HG02588 (cell line): ENCODE results near the gene GDAP1L1.

ENCODE experiments used
- ATAC-seq: cut with Tn5 transposase; IDR thresholded peaks from one replicate; pipeline ENCODE4 v1.9.1; 2021; ENCODE audit warnings: mild to moderate bottlenecking, moderate library complexity; ENCODE audit not compliant: unreplicated experiment

Gene GDAP1L1

DNA sequence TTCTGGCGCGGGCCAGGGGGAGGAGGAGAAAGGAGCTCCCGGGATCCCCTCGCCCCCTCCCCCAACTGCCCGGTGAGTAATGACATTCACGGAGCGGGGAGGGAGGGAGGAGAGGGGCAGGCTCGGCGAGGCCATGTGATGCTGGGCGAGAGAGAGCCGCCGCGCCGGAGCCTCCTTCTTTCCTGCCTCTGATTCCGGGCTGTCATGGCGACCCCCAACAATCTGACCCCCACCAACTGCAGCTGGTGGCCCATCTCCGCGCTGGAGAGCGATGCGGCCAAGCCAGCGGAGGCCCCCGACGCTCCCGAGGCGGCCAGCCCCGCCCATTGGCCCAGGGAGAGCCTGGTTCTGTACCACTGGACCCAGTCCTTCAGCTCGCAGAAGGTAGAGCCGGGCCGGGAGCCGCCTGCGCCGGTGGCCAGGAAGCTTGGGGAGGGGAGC is at the start of gene GDAP1L1:
TSS of gene GDAP1L1 (plus strand) at position 178 of the 441 bp plus-strand sequence. CDS start at position 205, 27 bp downstream.
- no peak for ATAC-seq

DNA sequence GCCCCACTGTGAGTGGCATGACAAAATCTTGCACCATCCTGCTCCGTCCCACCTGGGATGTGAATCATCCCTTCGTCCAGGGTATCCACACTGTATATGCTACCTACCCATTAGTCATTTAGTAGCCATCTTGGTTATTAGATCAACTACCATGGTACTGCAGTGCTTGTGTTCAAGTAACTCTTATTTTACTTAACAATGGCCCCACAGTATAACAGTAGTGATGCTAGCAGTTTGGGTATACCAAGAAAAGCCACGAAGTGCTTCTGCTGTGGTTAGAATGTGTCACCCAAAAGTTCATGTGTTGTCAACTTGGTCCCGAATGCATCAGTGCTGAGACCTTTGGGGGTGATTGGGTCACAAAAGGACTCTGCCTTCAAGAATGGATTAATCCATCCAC is 48.2 kb upstream of the GDAP1L1 start:
- ATAC-seq = no peak

DNA sequence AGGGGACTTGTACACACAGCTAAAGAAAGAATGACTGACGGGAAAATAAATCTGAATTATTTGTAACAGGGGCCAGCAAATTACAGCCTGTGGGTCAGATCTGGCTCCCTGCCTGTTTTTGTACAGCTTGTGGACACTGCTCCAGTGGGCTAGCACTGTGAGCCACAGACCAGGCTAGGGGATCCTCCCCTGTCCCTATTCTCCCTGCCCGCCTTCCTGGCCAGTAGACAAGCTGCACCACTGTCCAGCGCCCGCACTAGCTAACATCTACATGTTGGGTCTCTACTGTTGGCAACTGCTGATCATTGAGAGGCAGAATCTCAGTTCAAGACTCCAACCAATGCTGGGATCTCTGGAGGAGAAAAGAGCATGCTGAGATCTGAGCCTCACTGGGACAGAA is 47.2 kb upstream of the GDAP1L1 start:
- no peak for ATAC-seq

DNA sequence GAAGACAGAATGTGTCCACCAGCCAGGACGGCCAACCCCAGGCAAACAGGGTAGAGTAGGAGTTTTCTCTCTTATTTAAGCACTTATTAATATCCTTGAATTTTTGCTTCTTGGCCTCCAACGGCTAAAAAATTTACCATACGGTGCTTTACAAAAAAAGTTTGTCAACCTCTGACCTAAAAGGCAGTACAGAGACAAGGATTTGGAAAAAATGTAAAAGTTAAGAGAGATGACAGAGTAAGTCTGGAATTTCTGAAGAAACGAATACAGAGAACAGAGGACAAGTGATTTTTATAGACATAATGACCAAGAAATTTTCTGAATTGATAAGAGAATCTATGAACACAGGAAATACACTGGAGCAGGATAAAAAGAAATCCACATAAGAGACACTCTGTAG is 46.7 kb upstream of the GDAP1L1 start:
- ATAC-seq = no peak

DNA sequence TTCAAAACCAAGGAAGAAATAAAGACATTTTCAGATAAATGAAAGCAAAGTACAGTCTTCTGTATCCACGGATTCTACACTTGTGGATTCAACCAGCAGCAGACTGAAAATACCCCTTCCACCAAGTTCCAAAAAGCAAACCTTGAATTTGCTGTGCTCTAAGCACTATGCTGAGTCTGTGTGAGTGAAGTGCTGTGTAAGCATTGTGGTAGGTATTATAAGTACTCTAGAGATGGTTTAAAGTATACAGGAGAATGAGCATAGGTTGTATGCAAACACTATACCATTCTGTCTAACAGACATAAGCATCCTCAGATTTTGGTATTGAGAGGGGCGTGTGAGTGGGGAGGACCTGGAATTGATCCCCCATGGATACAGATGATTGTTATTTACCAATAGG is 46.1 kb upstream of the GDAP1L1 start:
- ATAC-seq = no peak

DNA sequence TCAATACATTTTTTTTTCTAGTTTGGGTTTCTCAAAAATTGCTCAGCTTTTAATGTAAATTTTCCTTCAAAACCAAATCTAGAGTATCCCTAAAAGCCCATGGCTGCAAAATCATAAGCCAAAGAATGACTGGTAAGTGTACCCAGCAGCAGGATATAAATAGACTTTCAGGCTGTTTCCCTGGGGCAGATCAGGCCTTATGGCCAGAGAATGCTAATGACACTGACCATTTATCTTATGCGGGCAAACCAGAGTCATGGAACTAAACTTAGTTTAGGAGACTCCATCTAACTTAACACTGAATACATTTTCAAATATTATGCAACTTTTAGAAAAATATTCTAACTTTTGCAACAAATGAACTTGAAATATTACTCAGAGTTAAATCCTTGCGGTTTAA is 43.9 kb upstream of the GDAP1L1 start:
- no peak for ATAC-seq

DNA sequence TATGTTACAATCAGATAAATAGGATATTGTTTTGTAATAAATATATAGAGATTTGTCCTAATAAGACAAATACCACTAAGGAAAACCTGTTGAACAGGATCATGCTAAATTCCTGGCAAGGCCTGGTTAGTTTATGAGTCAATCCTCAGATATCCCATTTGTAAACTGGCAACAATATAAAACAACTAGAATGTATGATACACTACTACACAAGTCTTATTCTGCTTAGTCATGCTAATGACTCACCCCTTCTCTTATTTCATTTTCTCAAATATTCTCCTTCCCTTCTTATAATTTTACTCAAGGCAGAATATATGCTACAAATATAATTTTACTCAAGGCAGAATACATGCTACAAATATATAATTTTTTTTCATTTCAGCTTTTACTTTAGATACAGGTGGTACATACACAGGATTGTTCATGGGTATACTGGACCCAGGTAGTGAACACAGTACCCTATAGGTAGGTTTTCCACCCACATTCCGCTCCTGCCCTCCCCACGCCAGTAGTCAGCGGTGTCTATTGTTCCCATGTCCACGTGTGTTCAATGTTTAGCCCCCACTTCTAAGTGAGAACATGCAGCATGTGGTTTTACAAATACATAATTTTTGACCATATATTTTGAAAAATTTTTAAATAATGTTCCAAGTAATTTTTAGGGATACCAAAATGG is 42.8 kb upstream of the GDAP1L1 start:
- no peak for ATAC-seq

DNA sequence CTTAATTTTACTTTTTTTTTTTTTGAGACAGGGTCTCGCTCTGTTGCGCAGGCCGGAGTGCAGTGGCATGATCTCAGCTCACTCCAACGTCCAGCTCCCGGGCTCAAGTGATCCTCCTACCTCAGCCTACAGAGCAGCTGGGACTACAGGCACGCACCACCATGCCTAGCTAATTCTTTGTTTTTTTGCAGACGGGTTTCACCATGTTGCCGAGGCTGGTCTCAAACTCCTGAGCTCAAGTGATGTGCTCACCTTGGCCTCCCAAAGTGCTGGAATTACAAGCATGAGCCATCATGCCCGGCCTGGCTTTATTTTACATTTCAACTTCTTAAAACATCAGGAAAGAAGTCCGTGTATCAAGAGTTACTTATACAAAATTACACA is 42.3 kb upstream of the GDAP1L1 start:
- ATAC-seq = no peak

DNA sequence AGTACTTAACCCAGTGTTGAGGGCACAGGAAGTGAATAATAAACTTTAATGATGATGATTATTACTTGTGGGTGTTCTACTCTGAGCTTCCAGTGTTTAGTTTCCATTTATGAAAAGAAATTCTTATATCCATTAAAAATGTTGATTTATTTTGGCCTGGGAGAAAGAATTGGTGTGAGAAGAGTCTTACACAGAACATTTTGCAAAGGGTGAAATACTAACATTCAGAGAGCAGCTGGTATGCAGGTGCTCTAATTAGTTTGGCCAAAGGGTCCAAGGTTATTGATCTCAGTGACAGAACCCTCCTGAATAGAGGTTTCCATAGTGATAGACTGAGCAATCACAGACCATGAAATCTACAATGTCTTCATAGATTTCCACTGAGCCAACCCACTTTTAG is 41.0 kb upstream of the GDAP1L1 start:
- ATAC-seq = no peak

DNA sequence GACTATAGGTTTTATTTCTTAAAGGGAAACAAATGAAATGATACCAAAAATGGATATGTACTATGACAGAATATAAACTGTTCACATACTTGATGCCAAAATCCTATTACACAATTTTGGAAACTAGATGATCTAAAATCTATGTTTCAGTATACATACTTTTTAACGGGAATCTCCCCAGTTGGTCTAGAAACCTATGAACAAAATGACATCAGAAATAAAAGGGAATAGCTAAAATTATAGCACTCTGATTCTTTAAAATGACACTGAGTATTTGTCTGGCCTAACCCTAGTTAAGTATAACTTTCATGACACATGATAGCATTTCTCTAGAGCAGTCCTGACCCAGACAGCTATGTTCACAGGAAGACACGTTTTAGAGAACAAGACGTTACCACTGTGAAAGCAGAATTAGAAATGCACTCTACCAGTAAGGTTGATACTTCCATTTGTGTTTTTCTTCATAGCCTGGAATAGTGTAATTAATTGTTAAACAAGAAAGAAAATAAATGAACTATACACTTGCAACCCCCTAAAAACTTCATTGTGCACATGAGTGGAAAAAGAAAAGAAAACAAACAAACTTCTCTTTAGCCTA is 39.9 kb upstream of the GDAP1L1 start:
- ATAC-seq = no peak

DNA sequence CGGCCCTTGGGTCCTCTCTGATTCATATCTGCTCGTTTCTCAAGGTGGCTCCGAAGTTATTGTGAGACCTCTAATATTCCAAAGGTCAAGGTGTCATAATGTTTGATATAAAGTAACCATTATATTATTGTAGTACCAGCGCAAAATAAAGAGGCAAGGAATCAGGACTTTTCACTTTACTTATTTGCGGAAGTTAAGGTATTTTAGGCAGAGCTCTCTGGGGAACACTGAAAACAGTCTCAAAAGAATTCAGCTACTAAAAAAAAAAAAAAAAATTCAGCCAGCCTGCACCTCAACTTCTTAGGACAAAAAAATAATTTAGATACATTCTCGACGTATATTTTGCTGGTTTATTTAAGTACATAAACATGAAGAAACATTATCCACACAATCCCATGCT is 38.9 kb upstream of the GDAP1L1 start:
- no peak for ATAC-seq

DNA sequence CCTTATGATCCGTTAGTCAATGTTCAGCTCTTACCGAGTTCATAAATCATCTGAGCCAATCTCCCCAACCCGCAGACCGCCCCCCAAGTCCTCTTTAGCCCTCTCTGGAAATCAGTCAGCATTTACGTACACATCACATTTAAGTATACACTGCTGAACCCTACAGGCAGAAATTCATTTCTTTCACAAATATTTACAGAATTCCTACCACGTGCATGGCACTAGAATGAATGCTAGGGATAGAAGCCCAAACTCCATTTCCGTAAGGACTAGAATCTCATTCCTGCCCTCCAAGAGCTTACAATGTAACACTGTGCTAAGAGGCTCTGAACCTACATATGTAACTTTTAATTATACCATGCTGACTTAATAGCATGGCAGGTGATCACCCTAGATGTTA is 38.3 kb upstream of the GDAP1L1 start:
- ATAC-seq = no peak

DNA sequence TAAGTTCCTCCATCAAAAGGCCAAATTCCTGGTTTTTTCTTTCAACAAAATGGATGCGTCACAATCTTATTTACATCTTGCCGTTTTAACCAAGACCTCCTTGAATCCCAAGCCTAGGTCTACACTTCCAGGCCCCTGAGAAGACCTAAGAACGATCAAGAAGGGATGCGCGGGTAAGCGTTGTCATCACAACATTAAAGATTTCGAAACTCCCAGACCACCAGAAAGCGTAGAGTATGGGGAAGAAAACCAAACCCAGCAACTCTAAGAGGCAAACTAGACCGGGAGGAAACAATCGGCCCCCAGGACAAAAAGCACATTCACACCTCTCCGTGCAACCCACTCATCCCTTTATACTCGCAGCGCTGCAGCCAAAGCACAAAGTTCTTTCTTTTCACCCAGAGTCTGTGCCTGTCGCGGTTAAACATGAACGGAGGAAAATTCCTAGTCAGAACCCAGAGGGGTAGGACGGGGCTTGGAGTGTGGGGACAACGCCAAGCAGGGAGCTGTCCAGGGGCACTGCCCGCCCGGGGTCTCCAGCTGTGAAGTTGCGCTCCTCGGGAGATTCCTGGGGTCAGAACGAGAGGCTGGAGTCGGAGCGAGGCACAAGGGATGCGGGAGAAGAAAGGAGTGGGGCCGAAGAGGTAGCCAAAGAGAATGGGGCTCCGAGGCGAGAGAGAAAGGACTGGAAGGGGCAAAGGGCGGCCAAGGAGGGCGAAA is 37.3 kb upstream of the GDAP1L1 start:
- no peak for ATAC-seq

DNA sequence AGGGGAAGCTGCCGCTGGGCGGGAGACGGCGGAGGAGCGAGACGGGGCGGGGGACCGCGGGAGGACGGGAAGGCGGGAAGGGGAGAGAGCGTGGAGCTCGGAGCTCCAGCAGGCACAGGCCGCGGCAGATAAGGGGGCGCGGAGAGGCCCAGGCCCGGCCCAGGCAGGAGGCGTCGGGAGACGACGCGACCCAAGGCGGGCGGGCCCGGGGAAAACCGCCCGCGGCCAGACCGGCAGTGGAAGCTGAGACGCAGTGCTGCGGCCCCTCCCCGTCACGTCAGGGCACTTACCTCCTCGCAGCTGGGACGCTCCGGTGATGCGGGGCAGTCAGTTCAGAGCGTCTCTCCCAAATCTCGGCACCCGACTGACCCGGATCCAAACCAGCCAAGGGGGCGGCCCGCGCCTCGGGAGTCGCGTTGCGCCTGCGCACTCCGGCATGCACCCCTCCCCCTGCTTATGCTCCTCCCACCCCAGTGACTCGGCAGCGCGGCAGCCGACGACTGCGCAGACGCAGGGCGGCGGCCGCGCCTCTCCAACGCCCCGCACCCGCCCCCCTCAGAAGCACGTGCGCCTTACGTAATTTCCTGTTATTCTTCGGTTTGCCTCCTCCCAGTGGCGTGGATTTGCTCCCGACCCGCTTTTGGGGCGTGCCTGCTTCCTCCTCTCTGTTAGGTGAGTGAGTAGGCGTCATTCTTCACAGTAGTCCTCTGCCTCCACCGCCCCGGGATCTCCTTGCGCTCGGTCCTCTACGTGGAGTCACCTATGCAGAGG is 36.5 kb upstream of the GDAP1L1 start, which contains the start of gene OSER1:
TSS of gene OSER1 (minus strand) at position 366 of the 771 bp plus-strand sequence. CDS start 3,814 bp downstream, outside the sequence.
- ATAC-seq = peak; percentile 84

DNA sequence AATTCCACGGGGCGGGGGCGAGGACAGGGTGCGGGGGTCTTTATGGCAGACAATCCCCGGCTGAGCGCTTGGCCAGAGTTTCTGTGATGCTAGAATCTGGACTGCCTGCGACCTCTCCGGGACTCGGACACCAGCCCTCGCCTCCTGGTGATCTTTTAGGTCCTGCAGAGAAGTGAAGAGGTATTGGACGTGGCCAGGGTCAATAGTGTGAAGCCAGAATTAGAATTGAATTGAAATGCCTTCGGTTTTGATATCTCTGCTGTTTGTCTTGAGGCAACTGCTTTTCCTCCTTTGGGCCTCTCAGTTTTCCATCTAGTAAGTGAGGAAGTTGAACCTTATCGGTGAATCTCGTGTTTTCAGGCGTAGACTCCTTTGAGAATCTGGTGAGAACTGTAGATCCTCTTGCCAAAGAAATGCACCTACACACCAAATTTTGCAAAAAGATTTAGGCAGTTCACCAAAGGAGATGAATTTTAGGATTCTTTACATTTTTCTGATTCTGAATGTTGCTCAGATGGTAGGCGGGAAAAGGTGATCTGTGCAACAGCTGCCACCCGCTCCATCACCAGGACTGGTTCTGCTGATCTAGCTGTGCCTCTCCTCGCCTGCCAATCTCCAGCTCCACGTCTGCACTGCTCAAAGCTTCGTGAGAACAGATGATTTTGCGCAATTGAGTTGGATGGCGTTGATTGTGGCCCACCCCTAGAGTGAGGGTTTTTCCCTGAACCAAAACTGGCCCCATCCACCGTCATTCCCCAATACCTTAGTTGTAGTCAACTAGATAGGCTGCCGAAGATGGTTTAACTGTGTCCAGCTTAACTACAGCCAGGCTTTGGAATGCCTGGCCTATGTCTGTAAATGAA is 35.7 kb upstream of the GDAP1L1 start:
- no peak for ATAC-seq

DNA sequence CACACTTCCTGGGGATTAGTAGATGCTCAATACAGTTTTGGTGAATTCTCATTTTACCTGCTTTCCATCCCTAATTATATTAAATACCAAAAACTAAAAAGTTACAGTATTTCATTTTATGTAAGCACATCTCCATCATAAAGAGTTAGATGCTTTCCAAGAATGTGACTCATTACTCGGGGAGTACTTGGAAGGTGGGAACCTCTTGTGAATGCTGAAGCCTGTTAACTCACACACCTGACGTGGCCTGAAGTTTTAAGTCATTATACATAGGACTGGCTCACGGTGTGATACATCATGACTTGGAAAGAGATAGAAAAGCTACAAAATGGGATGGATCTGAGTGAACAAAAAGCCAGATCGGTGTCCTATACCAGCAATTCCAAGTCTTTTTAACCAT is 34.3 kb upstream of the GDAP1L1 start:
- ATAC-seq = no peak

DNA sequence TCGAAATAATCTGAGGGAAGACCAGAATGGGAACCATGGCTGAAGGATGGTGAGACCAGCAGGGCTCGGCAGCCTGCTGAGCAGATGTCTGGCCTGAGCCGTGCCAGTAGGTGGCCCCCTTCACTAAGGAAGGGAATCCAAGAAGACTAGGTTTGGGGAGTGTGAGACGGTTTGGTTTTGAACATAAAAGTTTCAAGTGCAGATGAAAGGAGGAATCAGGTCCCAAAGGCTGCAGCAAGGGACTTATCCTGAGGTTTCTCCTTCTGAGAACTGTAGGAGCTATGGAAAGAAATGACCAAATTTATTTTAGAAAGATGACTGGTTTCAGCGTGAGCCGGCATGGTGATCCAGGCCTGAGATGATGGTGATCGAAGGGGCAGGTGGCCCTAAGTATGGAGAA is 32.0 kb upstream of the GDAP1L1 start:
- ATAC-seq = no peak

DNA sequence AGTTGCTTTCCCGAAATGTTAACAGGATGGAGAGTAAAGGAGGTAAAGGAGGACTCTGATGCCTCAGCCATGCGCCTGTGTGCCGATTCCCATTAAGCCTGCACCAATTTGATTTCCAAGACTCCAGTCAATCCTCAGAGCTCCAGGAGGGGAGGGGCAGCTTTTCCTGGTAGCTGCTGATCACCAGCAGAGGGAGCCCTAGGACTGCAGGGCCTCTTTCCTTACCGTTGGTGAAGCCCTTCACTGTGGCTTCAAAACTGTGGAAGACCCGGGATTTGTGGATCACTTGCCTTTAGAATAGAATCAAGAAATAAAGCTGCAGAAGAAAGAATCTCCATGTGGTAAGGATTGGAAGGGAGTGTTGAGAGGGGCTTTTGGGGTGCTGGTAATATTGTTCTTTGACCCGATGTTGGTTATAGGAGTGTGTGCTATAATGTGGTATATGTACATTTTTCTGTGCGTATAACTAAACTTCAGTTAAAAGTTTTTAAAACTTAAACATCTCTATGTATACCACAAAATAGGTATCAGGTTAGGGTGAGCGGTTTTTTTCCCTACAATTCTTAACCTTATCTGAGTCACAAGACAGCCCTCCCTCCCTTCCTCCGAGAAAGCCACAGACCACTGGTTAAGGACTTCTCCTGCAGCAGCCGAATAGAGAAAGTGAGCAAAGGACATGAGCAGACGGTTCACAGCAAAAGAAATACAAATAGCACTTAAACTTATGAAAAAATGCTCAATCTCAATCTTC is 29.6 kb upstream of the GDAP1L1 start:
- no peak for ATAC-seq

DNA sequence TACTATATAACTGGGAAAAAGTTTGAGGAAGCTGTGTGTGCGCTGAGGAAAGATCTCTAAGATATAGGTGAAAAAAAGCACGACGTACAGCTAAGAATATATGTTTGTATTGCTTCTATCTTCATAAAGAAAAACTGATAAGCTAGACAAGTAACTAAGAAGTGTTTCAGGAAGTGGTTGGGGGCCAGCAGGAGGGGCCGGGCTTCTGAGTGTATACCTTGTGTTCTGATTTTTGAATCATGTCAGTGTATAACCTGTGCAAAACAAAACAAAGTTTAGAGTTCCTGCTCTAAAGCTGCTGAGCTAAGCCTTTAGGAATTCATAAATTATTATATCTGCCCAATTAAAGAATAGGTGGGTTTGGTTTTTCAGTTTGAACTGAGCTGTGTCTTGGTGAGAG is 28.7 kb upstream of the GDAP1L1 start:
- no peak for ATAC-seq
